ENCODE results near the gene SRSF4.

- TF ChIP-seq CTCF (IDR thresholded peaks at IDR 0.05) (no peak), POLR2A (IDR thresholded peaks at IDR 0.05) (no peak)
These were observed 68.8 kb downstream of the SRSF4 start for GRCh38 chr1:29112705-29113412.

All from testis (tissue), 2 donors.